Activated T-helper 1 cell treated with anti-CD3 and anti-CD28 coated beads, Interleukin-12 subunit alpha, Interleukin-12 subunit beta, Interleukin-2, Interleukin-4 antibody, amounts not matched to agents 30 ng/mL and 10 ng/mL and 1 ng/mL, durations not matched to agents 14 hours and 24 hours and 36 hours (primary cell): ENCODE measurements around the gene DBNDD1. TPM values are rescaled to one million over a fixed set of nuclear protein-coding genes. Genes with fewer than 3 reads are reported as not detected.
"Not testable (repeated sequence)": the region's sequence is repeated elsewhere in the genome, so short reads cannot be mapped to it uniquely, and the experiment has no call there.

Source experiments
- DNase-seq: peaks from one replicate; pipeline ENCODE4 v3.0.0; 2021; ENCODE audit warnings: low spot score
- H3K27ac Mint-ChIP-seq: one replicate; pipeline ENCODE4 v1.8.0; 2021; ENCODE audit warnings: mild to moderate bottlenecking, mixed read lengths
- H3K27me3 Mint-ChIP-seq: one replicate; pipeline ENCODE4 v1.8.0; 2022; ENCODE audit warnings: mild to moderate bottlenecking, moderate library complexity, mixed read lengths; ENCODE audit not compliant: insufficient read depth
- H3K36me3 Mint-ChIP-seq: one replicate; pipeline ENCODE4 v1.8.0; 2021; ENCODE audit warnings: low read depth, mixed read lengths
- H3K4me1 Mint-ChIP-seq: one replicate; pipeline ENCODE4 v1.8.0; 2021; ENCODE audit warnings: low read depth, mixed read lengths
- H3K4me3 Mint-ChIP-seq: one replicate; pipeline ENCODE4 v1.8.0; 2021; ENCODE audit warnings: mild to moderate bottlenecking, moderate library complexity, mixed read lengths
- H3K9me3 Mint-ChIP-seq: one replicate; pipeline ENCODE4 v1.8.0; 2021; ENCODE audit warnings: mixed read lengths
- intact Hi-C: fragments of 100-400 bp; cut with micrococcal nuclease; formaldehyde crosslinking; loops from one replicate; pipeline ENCODE4 v1.15.1; 2024
- total RNA-seq: library from RNA; stranded (reverse); gene quantifications from 2 replicates; pipeline ENCODE4 v1.2.3, GENCODE V29; 2022

Gene DBNDD1
- total RNA-seq, 1 donor from 2014 or later: 0.18 TPM

DNA sequence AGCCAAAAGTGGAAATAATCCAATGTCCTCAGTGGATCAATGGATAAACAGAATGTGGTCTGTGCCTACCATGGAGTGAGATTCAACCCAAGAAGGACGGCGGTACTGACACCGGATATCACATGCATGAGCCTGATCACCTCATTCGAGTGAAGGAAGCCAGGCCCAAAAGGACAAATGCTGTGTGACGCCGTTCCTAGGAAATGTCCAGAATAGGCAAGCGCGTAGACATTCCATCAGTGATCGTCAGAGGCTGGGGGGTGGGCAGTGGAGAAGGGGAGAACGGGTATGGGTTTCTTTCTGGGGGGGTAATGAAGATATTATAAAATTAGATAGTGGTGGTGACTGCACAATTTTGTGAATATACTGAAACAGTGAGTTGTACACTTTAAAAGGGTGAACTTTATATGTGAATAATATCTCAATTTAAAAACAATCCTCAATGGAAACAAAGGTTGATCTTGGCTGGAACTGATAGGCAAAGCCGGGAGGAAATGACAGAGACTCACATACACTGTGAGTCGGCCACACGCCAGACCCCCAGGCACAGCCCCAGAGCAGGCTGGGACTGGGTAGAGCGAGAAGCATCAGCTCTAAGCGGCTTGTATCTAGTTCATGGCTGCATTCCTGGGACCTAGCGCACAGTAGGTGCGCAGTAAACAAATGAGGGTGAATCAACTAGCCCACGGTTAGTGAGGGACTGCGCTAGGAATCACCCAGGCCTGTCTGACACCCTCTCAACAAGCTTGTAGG, 3.5 kb downstream of the DBNDD1 start:
- no peaks in the 10 kb centered on the region for H3K36me3 Mint-ChIP-seq
- DNase-seq: no peak
- H3K4me1 Mint-ChIP-seq: no peaks in the 10 kb centered on the region
- no peaks in the 10 kb centered on the region for H3K9me3 Mint-ChIP-seq
- H3K4me3 Mint-ChIP-seq: no peak overlapping the region
- intact Hi-C loops: no loop called here
- no peak overlapping the region for H3K27ac Mint-ChIP-seq
- peaks cover 24% of the 10 kb centered on the region for H3K27me3 Mint-ChIP-seq

DNA sequence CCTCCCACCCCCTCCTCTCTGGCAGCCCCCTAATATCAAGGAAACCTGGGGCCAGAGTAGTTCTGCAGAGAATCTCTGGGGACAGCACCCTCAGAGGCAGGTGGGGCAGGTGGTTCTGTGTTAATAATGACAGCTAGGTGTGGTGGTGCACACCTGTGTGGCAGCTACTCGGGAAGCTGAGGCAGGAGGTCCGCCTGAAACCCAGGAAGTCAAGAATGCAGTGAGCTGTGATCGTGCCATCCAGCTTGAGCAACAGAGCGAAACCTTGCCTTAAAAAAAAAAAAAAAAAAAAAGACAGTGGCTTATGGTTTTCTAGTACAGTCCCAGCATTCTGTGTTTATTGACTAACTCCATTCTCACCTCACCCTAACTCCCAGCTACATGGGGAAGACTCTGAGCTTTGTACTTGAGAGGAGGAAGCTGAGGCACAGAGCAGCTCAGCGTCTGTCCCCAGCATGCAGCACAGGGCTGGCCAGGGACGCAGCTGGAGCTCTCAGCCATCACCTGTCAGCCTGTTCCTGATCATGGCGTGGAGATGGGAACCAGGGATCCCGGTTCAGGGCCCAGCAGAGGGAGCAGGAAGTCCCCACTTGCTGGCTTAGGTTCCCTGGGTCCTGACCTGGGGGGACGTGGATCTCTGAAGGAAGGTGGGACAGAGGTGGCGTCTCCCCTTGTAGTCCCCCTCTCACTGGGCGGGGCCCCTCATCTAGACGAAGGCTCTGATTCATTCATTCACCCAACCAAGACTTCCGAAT, 6.1 kb downstream of the DBNDD1 start:
- Mint-ChIP-seq H3K9me3 (no peaks in the 10 kb centered on the region), H3K27ac (no peak overlapping the region), H3K4me3 (no peak overlapping the region), H3K36me3 (no peaks in the 10 kb centered on the region), H3K4me1 (peaks cover 8% of the 10 kb centered on the region), H3K27me3 (peaks cover 13% of the 10 kb centered on the region)
- no peak for DNase-seq
- intact Hi-C loops: no loop called here

DNA sequence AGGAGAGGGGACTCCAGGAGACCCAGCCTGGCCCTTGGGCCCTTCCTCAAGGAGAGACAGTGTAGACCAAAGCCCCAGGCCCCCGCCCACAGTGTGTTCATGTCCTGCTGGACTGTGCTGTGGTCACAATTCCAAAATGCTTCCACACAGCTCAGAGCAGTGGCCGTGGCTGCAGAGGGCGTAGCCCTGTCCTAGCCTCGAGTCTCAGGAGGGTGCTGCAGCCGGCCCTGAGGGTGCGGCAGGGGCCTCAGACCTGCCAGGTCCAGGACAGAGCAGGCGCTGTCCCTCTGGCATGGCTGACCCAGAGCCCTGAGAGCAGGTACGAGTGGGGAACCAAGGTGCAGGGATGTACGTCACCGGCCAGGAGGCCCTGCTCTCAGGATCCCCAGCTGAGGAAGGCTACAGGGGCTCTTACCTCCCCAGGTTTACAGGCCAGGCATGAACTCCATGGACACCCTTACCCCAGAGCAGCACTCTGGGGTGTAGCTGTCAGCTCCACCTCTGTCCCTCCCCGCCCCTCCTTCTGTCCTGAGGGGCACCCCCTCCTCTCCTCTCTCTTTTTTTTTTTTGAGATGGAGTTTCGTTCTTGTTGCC, 7.3 kb downstream of the DBNDD1 start:
- no peaks in the 10 kb centered on the region for H3K9me3 Mint-ChIP-seq
- no peak for DNase-seq
- peaks cover 6% of the 10 kb centered on the region for H3K27me3 Mint-ChIP-seq
- no peak overlapping the region for H3K4me3 Mint-ChIP-seq
- H3K36me3 Mint-ChIP-seq: no peaks in the 10 kb centered on the region
- intact Hi-C loops: no loop called here
- H3K27ac Mint-ChIP-seq: no peak overlapping the region
- H3K4me1 Mint-ChIP-seq: peaks cover 8% of the 10 kb centered on the region

DNA sequence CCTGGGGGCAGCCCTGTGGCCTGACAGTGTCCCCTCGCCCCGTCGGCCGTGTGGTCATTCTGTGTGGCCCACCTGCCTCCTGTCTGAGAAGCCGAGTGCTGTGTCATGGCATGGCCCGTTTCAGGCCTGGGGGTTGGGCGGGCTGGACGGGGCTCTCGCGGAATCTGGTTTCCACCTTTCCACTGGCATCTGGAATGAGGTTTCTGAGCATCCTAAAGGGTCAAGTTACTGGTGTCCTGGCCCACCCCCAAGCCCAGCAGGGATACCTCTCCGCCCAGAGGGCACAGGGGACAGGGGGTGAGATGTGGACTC, 7.8 kb downstream of the DBNDD1 start:
- no peak for DNase-seq
- Mint-ChIP-seq H3K4me1 (peaks cover 8% of the 10 kb centered on the region), H3K36me3 (no peaks in the 10 kb centered on the region), H3K9me3 (no peaks in the 10 kb centered on the region), H3K4me3 (no peak overlapping the region), H3K27ac (no peak overlapping the region), H3K27me3 (peaks cover 6% of the 10 kb centered on the region)
- intact Hi-C loops: no loop called here

DNA sequence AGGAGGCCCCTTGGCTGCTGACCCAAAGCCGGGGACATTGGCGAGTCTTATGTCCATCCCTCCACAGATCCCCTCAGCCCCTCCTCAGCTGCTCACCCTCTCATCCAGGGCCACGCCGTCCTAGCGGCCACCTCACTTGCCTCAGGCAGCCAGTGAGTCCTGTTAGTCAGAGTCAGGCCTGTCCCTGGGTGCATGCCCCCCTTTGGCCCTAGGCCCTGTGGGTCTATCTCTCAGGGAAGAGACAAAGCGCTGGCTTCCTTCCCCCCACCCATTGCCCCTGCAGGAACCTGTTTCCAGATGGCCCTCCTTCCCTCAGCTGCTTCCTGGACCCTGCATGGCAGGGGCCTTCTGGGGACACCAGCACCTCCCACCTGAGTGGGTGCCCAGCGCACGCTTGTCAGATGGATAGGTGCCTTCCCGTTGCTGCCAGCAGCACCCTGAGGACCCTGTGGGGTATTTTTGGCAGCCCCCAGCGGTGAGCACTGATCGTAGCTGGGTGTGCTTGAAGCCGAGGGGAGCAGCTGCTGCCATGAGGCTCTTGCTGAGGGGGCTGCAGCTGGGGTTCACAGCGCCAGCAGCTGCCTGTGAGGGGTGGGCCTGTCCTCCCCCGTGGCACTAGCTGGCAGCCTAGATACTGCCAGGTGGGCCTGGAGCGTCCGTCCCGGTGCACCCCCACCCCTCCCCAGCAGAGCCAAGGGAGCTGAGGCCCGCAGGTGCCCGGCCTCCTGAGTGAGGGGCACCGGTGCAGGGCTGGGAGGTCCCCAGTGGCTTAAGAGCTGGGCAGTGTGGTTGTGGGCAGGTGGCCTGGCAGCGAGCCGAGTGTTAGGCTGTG, 8.4 kb downstream of the DBNDD1 start:
- Mint-ChIP-seq H3K27me3 (peaks cover 6% of the 10 kb centered on the region), H3K4me3 (no peak overlapping the region), H3K27ac (no peak overlapping the region), H3K36me3 (no peaks in the 10 kb centered on the region), H3K4me1 (peaks cover 8% of the 10 kb centered on the region), H3K9me3 (no peaks in the 10 kb centered on the region)
- no peak for DNase-seq
- intact Hi-C loops: no loop called here

DNA sequence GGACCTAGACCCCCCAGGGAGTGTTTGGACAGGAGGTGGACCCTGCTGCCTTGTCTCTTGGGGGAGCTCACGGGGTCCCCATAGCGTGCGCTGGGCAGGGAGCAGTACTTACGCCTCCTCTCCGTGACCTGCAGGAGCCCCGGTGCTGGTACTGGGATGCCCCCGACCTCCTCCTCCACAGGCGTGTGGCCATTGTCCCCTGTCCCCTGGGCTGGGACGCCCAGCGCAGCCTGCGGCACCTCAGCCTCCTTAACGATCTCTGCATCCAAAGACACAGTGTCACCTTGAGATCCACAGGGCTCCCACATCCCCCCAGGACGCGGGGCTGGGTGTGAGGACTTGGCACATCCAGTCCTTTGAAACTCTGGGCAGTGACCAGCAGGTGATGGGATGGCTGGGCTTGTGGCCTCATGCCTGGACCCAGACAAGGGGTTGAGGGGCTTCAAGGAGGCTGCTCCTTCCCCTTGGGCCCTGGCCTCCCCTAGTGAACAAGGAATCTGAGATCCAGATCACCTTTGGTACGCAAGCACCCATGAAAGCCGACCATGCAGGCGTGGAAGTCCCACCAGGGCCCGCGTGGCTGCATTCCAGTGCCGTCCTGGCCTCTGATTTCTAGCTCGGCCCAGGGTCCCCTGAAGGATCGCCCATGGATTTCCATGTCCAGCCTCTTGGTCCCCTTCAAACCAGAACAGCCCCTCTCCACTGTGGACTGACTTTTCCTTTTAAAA, 9.9 kb downstream of the DBNDD1 start:
- peaks cover 4% of the 10 kb centered on the region for H3K27me3 Mint-ChIP-seq
- H3K36me3 Mint-ChIP-seq: no peaks in the 10 kb centered on the region
- no peaks in the 10 kb centered on the region for H3K9me3 Mint-ChIP-seq
- peaks cover 8% of the 10 kb centered on the region for H3K4me1 Mint-ChIP-seq
- DNase-seq: no peak
- peak overlapping the region; percentile 19 for H3K4me3 Mint-ChIP-seq
- H3K27ac Mint-ChIP-seq: no peak overlapping the region
- intact Hi-C loops: no loop called here

DNA sequence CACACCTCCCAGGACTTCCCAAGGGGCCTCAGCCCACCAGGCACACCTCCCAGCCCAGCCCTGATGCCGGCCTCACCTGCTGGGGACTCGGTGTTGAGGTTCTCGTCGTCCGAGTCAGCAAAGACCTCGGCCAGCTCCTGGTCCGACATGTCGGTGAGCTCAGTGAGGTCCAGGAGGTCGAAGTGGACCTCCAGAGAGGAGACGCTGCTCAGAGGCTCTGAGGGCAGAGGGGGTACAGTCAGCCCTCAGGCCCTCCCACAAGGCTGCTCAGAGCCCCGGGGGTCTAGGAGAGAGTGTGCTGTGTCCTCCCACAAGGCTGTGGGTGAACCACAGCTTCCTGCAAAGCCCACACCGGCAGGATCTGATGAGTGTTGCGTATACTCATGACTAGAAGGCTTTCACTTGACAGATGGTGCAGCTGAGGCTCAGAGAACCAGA, 10.5 kb downstream of the DBNDD1 start:
- Mint-ChIP-seq H3K27ac (no peak overlapping the region), H3K4me1 (peaks cover 8% of the 10 kb centered on the region), H3K27me3 (peaks cover 4% of the 10 kb centered on the region), H3K36me3 (no peaks in the 10 kb centered on the region), H3K4me3 (peak overlapping the region; percentile 19), H3K9me3 (no peaks in the 10 kb centered on the region)
- peak; percentile 38 for DNase-seq
- intact Hi-C loops: no loop called here

DNA sequence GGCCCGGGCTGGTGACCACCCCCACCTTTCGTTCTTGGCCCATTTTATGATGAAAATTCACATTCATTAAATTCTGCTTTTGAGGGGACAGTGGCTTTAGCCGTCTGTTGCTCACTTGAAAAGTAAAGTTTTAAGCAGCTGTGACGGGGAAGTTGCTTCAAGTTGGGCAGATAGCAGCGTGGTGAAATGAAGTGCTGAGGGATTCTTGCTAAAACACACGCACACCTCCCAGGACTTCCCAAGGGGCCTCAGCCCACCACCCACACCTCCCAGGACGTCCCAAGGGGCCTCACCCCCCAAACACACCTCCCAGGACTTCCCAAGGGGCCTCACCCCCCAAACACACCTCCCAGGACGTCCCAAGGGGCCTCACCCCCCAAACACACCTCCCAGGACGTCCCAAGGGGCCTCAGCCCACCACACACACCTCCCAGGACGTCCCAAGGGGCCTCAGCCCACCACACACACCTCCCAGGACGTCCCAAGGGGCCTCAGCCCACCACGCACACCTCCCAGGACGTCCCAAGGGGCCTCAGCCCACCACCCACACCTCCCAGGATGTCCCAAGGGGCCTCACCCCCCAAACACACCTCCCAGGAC, 11.5 kb downstream of the DBNDD1 start:
- DNase-seq, H3K4me1 Mint-ChIP-seq, H3K27me3 Mint-ChIP-seq, intact Hi-C loops, H3K27ac Mint-ChIP-seq, H3K9me3 Mint-ChIP-seq, H3K4me3 Mint-ChIP-seq, H3K36me3 Mint-ChIP-seq: not testable (repeated sequence)

DNA sequence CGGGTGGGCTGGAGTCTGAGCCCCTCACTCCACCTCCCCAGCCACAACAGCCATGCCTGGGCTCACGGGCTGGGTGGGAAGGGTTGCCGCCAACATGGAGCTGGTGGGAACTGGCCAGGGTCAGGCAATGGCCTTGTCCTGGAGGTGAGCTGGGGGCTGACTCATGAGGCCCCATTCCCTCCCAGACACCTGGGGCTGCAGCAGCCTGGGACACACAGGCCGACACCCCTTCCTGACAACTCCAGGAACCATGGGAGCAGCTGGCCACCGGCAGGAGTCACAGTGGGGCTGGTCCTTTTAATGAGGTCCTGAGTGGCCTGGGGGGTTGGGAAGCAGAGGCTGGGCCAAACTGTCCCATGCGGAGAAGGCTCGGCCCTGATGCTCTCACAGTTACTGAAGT, 12.2 kb downstream of the DBNDD1 start:
- H3K27me3 Mint-ChIP-seq: no peaks in the 10 kb centered on the region

DNA sequence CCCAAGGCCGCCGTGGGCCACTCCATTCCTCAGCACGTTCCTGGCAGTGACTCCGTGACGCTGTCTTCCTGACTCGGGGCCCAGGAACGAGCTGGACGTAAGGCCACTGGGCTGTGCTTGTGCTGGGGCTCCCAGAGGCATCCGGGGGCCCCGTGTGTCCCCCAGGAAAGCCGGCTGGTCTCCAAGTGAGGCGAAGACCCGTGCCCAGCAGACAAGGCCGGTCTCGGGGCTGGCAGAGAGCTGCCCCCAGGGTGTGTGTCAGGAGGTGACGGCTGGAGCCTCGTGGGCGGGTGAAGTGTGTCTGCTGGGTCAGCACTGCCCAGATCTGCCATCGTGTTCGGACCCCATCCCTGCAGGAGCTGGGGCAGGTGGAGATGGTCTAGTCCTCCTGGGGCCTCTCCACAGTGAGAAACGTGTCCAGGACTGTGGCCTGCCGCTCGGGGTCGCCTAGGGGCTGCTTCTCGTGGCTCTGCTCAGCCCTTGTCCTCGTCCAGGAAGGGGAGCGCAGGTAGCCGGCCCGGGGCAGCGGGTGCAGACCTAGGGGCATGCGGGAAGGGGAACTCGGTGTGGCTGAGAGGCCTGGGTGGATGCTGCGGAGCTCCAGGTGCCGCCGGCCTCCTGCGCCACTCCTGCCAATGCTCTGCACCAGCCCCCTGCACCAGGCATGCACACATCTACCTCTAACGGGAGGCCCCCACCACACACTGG, 13.1 kb downstream of the DBNDD1 start:
- Mint-ChIP-seq H3K27ac (no peak overlapping the region), H3K4me1 (peaks cover 8% of the 10 kb centered on the region), H3K36me3 (no peaks in the 10 kb centered on the region), H3K27me3 (no peaks in the 10 kb centered on the region), H3K4me3 (no peak overlapping the region), H3K9me3 (no peaks in the 10 kb centered on the region)
- DNase-seq: no peak
- intact Hi-C loops: no loop called here

More for the DNA sequence above, 12.2 kb downstream of the DBNDD1 start:
- no peak for DNase-seq
- Mint-ChIP-seq H3K27ac (no peak overlapping the region), H3K36me3 (no peaks in the 10 kb centered on the region), H3K4me1 (peaks cover 8% of the 10 kb centered on the region), H3K9me3 (no peaks in the 10 kb centered on the region), H3K4me3 (no peak overlapping the region)
- intact Hi-C loops: no loop called here

DNA sequence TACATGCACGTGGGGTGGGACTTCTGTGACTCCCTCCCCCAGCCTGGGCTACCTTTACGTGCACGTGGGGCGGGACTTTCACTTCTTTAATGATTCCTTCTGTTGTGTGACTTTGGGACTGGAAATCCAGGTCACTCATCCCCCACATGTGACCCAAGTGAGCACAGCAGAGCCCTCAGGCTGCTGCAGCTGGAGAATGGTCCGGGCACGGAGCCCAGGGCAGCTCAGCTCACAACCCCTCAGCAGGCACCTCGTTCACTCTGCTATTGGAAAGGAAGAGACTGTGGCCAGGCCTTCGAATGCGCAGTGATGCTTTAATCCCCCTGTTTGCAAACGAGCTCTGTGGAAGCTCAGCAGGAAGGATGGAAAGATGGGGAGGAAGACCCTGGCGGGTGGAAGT, 14.7 kb downstream of the DBNDD1 start:
- no peaks in the 10 kb centered on the region for H3K36me3 Mint-ChIP-seq
- H3K27me3 Mint-ChIP-seq: no peaks in the 10 kb centered on the region
- H3K27ac Mint-ChIP-seq: no peak overlapping the region
- DNase-seq: no peak
- intact Hi-C loops: no loop called here
- peaks cover 8% of the 10 kb centered on the region for H3K4me1 Mint-ChIP-seq
- no peak overlapping the region for H3K4me3 Mint-ChIP-seq
- no peaks in the 10 kb centered on the region for H3K9me3 Mint-ChIP-seq
